ENCODE data around the gene SPATS2L.

DNA sequence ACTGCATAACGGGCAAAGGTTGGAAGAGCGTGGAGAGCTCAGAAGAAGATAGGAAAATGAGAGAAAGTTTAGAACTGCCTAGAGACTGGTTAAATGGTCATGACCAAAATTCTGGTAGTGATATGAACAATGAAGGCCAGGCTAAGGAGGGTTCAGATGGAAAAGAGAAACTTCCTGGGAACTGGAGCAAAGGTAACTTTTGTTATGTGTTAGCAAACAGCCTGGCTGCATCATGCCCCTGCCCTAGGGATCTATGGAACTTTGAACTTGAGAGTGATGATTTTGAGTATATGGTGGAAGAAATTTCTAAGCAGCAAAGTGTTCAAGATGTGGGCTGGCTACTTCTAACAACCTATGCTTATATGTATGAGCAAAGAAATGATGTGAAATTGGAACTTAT is 44.4 kb upstream of the SPATS2L start:
- no peak for TF ChIP-seq EP300 (IDR thresholded peaks at IDR 0.05; ENCODE audit: borderline replicate concordance)
- TF ChIP-seq TAF1 (IDR thresholded peaks at IDR 0.05; ENCODE audit: low read depth) = no peak

Measured in Ishikawa (cell line).